HG03520 (cell line): Measurements from ENCODE around the gene SLITRK1.

ENCODE experiments used
- ATAC-seq: cut with Tn5 transposase; IDR thresholded peaks from one replicate; pipeline ENCODE4 v1.9.1; 2021; ENCODE audit warnings: mild to moderate bottlenecking, moderate library complexity; ENCODE audit not compliant: unreplicated experiment

SLITRK1 gene

DNA sequence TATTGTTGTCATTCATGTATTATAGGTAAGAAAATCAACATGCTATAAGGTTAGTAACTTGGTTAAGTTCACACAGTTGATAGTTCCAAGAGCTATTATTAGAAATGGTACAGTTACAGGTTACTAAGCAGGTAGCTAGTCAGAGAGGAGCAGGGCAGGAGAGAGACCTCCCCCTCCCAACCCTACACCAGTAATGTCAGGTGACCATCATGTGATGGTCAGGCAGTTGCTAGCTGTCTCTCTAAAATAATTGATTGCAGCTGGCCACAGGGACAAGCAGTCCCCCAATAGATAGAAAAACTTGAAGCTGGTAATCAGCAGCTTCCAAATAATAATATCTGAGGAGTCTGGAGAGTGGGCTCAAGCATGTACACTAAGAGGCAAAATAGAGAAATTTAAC lies 14.6 kb downstream of the SLITRK1 start:
- no peak for ATAC-seq

DNA sequence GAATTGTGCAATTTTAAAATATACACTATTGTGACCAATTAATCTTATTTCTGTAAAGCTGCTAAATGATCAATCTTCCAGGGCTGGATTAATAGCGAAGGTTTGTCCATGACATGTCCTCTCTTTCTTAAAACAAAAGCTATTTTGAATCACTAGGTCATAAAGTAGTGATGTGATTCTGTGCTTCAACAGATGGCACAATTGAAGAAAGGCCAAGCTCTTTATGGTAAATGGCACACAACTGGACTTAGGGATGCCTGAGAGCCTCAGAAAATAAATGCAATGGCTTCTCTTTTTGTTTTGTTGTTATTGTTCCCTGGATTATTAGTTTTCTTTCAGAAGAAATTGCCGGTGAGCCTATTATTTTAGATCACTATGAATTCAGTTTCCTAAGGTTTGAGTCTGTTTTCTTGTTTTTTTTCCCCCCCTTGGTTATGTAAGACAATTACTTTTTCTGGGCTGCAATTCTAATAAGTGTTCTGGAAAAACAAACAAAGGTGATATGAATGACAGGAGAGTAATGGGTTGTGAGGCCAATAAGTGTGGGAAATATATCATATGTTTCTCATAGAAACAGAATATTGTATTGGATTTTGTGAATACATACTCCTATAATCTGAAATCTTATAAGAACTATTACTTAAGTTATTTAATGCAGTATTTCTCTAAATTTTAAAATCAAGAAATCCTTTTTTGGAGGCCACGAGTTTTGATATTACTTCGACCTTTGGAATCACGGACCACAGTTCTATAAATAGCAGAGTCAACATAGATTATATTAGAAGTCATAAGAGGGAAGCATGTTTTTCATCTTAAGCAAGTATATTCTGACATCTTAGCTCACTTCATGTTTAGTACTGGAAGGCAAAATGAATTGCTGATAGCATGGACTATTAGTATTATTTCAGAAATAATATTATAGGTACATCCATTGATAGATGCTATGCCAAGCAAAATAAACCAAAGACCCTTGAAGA lies 16.8 kb downstream of the SLITRK1 start:
- no peak for ATAC-seq

DNA sequence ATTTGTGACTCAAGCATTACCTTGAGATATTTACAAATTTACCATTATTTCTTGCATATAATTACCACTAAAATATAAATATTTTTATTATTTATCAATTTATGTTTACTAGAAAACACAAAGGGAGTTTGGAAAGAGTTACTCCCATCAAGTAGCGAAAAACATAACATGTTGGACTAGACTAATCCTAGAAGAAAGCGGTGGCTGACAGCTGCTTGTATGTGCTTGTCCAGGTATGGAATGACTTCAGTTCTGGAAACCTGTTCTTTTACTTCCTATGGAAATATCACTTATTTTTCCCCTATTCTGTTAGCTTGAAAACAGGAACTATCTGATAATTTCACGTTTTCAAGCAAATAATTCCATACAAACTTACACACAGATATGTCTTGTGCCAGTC lies 28.5 kb downstream of the SLITRK1 start:
- no peak for ATAC-seq

DNA sequence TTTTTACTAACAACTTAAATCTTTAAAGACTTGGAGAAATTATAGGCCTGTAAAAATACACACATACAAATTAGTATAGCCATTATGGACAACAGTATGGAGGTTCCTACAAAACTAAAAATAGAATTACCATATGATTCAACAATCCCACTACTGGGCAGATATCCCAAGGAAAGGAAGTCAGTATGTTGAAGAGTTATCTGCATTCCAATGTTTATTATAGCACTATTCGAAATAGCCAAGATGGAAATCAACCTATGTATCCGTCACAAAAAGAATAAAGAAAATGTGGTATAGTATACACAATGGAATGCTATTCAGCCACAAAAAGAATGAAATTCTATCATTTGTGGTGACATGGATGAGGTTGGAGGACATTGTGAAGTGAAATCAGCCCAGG lies 37.2 kb downstream of the SLITRK1 start:
- no peak for ATAC-seq

- ATAC-seq, result no peak
These were observed 43.1 kb downstream of the SLITRK1 start for GRCh38 chr13:83839146-83839545.

DNA sequence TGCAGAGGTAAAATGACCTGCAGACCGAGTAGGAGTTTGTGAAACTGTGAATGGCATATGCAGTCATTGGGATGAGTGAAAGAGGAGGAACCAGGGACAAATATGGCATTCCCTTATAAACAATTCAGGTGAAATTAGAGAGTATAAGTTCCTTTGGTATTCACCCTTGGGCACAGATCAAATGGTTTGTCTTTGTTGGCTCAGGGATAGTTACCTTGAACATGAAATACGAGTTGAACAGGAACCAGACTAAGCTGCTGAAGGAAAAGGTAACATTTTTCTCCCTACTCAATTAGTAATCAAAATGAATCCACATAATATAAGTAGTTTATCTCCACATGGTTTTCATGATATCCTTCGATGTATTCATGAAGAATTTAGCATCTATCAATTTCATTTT lies 50.5 kb downstream of the SLITRK1 start:
- ATAC-seq, result no peak

DNA sequence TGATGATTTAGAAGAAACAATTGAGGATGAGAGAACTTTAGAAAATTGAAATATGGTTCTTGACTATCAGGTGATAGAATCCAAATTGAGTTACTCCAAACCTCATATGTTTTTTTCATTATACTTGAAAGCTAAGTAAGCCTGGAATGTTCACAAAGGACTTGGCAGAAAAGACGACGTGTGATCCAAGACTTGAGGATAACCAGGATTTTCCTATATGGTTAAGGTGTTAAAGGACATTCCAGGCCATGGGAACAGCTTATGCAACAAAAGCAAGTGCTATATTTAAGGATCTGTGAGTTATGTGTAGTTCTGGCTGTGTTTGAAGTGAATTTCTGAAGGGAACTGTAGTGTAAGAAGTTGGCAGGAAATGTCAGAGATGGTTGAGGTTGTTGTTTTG lies 52.5 kb downstream of the SLITRK1 start:
- no peak for ATAC-seq

DNA sequence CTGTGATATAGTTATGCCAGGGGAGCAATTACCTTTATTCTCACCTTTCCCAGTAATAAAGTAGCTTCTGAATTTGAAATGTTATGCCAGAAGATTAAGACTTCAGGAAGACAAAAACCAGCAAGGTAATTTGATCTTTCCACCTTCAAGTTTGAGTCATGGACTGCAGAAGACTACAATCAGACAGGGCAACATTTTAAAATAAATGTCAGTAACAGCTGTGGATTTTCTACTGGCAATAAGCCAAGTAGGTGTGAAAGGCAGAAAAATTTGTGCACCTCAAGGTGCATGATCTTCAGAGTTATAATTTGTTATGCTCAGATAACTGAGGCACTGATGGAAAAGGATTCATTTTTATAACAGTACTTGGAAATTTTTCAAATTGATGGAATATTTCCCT lies 54.9 kb downstream of the SLITRK1 start:
- ATAC-seq, result no peak
